ENCODE measurements around the gene PPP1R1B. TPM values are rescaled to one million over a fixed set of nuclear protein-coding genes. Genes with fewer than 3 reads are reported as not detected.

Gene PPP1R1B
- polyA plus RNA-seq, 1 donor from 2014 or later: 1.8 TPM

GRCh38 chr17:39618246-39618913 lies 8.4 kb upstream of the PPP1R1B start:
- peak overlapping the region; percentile 80 for H3K4me2 ChIP-seq (ENCODE audit: low read length)
- no peaks in the 10 kb centered on the region for H3F3A ChIP-seq (ENCODE audit: insufficient read depth, low read length, poor library complexity, severe bottlenecking)
- no peaks in the 10 kb centered on the region for H3K79me2 ChIP-seq (replicated peaks; ENCODE audit: insufficient read depth, low read length)
- no peaks in the 10 kb centered on the region for H4K20me1 ChIP-seq (ENCODE audit: insufficient read depth)
- H3K9me2 ChIP-seq (ENCODE audit: insufficient read depth, low read length): no peaks in the 10 kb centered on the region
- H3K4me3 ChIP-seq (ENCODE audit: low read length): peak overlapping the region; percentile 65
- H3K27me3 ChIP-seq (ENCODE audit: insufficient read depth, low read depth, low read length): peaks cover 47% of the 10 kb centered on the region
- no peaks in the 10 kb centered on the region for H3K36me3 ChIP-seq (ENCODE audit: insufficient read depth, low read length)
- TF ChIP-seq POLR2AphosphoS5 (IDR thresholded peaks at IDR 0.05): peak; percentile 1
- no peak for TF ChIP-seq RAD21 (conservative IDR thresholded peaks at IDR 0.05)
- no peaks in the 10 kb centered on the region for H3K9me3 ChIP-seq (ENCODE audit: low read length)
- peak overlapping the region; percentile 34 for H3K9ac ChIP-seq (ENCODE audit: low read length)
- H2AFZ ChIP-seq (ENCODE audit: low read depth, low read length): no peak overlapping the region
- no peak overlapping the region for H3K27ac ChIP-seq (ENCODE audit: low read length)

GRCh38 chr17:39618956-39619785 lies 7.6 kb upstream of the PPP1R1B start:
- Histone ChIP-seq H3K9me2 (ENCODE audit: insufficient read depth, low read length) (no peaks in the 10 kb centered on the region), H3F3A (ENCODE audit: insufficient read depth, low read length, poor library complexity, severe bottlenecking) (no peaks in the 10 kb centered on the region), H3K4me2 (ENCODE audit: low read length) (no peak overlapping the region), H3K9ac (ENCODE audit: low read length) (no peak overlapping the region), H2AFZ (ENCODE audit: low read depth, low read length) (no peak overlapping the region), H3K79me2 (replicated peaks; ENCODE audit: insufficient read depth, low read length) (no peaks in the 10 kb centered on the region), H3K36me3 (ENCODE audit: insufficient read depth, low read length) (no peaks in the 10 kb centered on the region), H4K20me1 (ENCODE audit: insufficient read depth) (no peaks in the 10 kb centered on the region), H3K4me3 (ENCODE audit: low read length) (no peak overlapping the region), H3K27ac (ENCODE audit: low read length) (no peak overlapping the region), H3K9me3 (ENCODE audit: low read length) (no peaks in the 10 kb centered on the region), H3K27me3 (ENCODE audit: insufficient read depth, low read depth, low read length) (peaks cover 50% of the 10 kb centered on the region)
- TF ChIP-seq TAF1 (IDR thresholded peaks at IDR 0.05; ENCODE audit: low read depth) (no peak), MXI1 (conservative IDR thresholded peaks at IDR 0.05; ENCODE audit: poor library complexity, severe bottlenecking) (no peak), CTCF (IDR thresholded peaks at IDR 0.05; ENCODE audit: poor library complexity, severe bottlenecking) (no peak), EP300 (conservative IDR thresholded peaks at IDR 0.05; ENCODE audit: poor library complexity, severe bottlenecking) (no peak), EZH2 (IDR thresholded peaks at IDR 0.05; ENCODE audit: borderline replicate concordance, insufficient read depth, low read length, poor library complexity, severe bottlenecking) (no peak), REST (IDR thresholded peaks at IDR 0.05; ENCODE audit: borderline replicate concordance) (no peak), POLR2AphosphoS5 (IDR thresholded peaks at IDR 0.05) (no peak), SMC3 (conservative IDR thresholded peaks at IDR 0.05; ENCODE audit: poor library complexity) (no peak), RAD21 (conservative IDR thresholded peaks at IDR 0.05) (no peak)
